Kidney tubule cell (primary cell): ENCODE data around the gene RHPN2.
"Not testable (repeated sequence)": the region's sequence is repeated elsewhere in the genome, so short reads cannot be mapped to it uniquely, and the experiment has no call there.

Experiments used
- DNase-seq: peaks from one replicate; pipeline ENCODE4 v3.0.0-alpha.2; 2018; ENCODE audit warnings: low spot score

Gene RHPN2

GRCh38 chr19:33064458-33064791 is 263 bp downstream of the RHPN2 start:
- DNase-seq: peak; percentile 64

- DNase-seq: peak; percentile 36
These were observed 783 bp downstream of the RHPN2 start for GRCh38 chr19:33063753-33064457.

GRCh38 chr19:33063356-33063752 is 1.3 kb downstream of the RHPN2 start:
- DNase-seq: peak; percentile 56

- DNase-seq: no peak
These were observed 1.8 kb downstream of the RHPN2 start for GRCh38 chr19:33062902-33063301.

GRCh38 chr19:33060586-33060985 is 4.1 kb downstream of the RHPN2 start:
- no peak for DNase-seq

GRCh38 chr19:33055718-33056117 is 9.0 kb downstream of the RHPN2 start:
- DNase-seq: peak; percentile 42

- DNase-seq: peak; percentile 94
These were observed 10.1 kb downstream of the RHPN2 start for GRCh38 chr19:33054623-33055022.

GRCh38 chr19:33052352-33052972 is 12.2 kb downstream of the RHPN2 start:
- peak; percentile 80 for DNase-seq

- DNase-seq: no peak
These were observed 14.6 kb downstream of the RHPN2 start for GRCh38 chr19:33050110-33050509.

GRCh38 chr19:33048806-33049676 is 15.6 kb downstream of the RHPN2 start:
- peak; percentile 56 for DNase-seq

GRCh38 chr19:33047422-33047821 is 17.3 kb downstream of the RHPN2 start:
- peak; percentile 92 for DNase-seq

GRCh38 chr19:33041828-33042160 is 22.9 kb downstream of the RHPN2 start:
- DNase-seq: not testable (repeated sequence)

- peak; percentile 99 for DNase-seq
These were observed 23.5 kb downstream of the RHPN2 start for GRCh38 chr19:33040994-33041827.

- no peak for DNase-seq
These were observed 24.9 kb downstream of the RHPN2 start for GRCh38 chr19:33039815-33040214.

GRCh38 chr19:33039108-33039599 is 25.5 kb downstream of the RHPN2 start:
- no peak for DNase-seq

- not testable (repeated sequence) for DNase-seq
These were observed 27.3 kb downstream of the RHPN2 start for GRCh38 chr19:33037168-33038025.

GRCh38 chr19:33036370-33037167 is 28.1 kb downstream of the RHPN2 start:
- not testable (repeated sequence) for DNase-seq

GRCh38 chr19:33035461-33035860 is 29.2 kb downstream of the RHPN2 start:
- DNase-seq: no peak

GRCh38 chr19:33032218-33032781 is 32.4 kb downstream of the RHPN2 start:
- DNase-seq: no peak
